ENCODE results near the gene PPHLN1. TPM values are rescaled to one million over a fixed set of nuclear protein-coding genes. Genes with fewer than 3 reads are reported as not detected.

Gene PPHLN1
- 48.5 TPM for polyA plus RNA-seq (2013, experiment 1 of 2; ENCODE audit: insufficient read length)
- 48.4 TPM for polyA plus RNA-seq (2013, experiment 2 of 2; ENCODE audit: insufficient read length)

DNA sequence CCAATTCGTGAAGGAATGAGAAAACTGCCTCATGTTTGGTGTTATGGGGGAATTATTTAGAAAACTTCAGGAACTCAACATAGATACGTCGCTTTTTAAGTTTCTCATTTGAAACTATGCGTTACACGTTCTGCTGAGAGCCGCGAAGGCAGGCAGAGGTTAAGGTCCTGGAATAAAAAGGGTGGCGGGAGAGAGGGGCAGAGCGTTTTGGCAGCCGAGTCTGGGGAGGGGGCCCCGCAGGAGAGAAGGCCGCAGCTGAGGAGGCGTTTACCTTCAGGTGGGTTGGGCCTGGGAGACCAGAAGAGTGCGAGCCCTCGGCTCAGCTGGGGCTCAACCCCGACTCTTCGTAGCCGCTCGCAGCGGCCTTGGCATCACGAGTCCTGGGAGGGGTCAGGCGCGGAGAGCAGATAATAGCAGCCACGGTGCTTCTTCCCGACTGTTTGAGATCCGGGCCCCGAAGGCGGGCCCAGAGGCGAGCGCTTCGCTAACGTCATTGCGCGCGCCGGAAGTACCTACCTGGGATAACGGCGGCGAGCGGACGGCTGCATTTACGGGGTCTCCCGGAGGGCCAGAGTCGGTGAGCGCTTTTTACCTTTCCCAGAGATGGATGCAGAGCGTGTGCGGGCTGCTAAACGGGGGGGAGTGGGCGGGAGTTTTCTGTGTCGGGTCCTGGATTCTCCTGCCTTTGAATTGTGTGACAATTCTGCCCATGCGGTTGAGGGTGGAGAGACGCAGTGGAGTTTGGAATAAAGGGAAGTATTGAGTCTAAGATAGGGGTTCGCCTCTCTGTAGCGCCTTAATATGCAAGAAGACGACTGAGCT is at the start of gene PPHLN1, which contains the start of gene ZCRB1:
Gene PPHLN1 (plus strand): TSS at position 515 of the 822 bp plus-strand sequence. CDS start 9,736 bp downstream, outside the sequence.
Gene ZCRB1 (minus strand): TSS at position 442 of the 822 bp plus-strand sequence. CDS start 1,992 bp downstream, outside the sequence.
- DNase-seq, result peak; percentile 79

- no peak for DNase-seq
Measured at GRCh38 chr12:42277396-42278127, 48.4 kb upstream of the PPHLN1 start.

- no peak for DNase-seq
Measured at GRCh38 chr12:42278128-42278510, 47.8 kb upstream of the PPHLN1 start.

DNA sequence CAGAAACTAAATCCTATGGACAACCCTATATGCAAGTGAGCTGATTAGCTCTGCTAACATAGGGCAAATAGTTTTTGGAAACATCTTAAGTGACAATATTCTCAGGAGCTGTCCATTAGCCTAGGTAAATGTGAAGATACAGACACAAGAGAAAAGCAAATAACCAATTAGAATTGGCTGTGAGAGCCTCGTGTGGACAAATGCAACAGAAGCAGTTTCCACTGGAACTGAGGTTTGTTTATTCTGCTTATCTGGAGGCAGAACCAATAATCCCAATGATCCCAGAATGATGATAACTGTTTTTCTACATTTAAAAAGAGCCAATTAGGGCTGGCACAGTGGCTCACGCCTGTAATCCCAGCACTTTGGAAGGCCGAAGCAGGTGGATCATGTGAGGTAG is 44.7 kb upstream of the PPHLN1 start:
- no peak for DNase-seq

- DNase-seq, result no peak
Measured at GRCh38 chr12:42281844-42282243, 44.1 kb upstream of the PPHLN1 start.

DNA sequence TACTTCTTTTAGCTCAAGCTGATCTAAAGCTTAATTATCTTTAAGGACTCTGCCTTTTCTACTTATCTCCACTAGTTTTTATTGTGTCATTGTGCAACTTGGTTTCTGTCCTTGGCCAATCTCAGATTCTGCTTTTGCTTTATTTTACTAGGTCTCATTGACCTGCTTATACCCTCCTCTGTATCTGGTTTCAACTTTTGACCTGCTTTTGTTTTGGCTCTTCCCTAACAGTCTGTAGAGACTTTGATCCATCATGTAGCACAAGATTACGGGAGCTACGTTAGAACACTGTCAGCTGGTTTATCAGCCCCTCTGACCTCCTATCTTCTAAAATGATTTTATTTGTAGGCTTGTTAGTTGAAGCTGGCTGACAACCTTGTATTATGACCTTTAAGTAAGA is 43.7 kb upstream of the PPHLN1 start:
- DNase-seq, result no peak

DNA sequence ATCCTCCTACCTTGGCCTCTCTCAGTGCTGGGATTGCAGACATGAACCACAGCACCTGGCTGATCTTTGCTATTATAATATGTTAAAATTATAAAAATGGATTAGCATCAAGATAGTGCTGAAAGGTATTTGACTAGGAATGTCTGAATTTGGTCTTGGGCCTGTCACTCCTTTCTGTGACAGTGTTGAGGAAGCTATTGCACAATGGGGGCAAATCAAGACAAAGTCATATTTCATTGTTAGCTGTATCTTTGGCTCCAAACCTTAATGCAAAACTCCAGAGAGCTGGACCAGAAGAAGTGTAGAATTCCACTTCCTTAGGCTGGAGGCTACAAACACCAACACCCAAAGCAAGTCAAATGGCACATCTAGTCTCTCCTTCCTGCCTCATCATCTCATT is 42.2 kb upstream of the PPHLN1 start:
- no peak for DNase-seq

DNA sequence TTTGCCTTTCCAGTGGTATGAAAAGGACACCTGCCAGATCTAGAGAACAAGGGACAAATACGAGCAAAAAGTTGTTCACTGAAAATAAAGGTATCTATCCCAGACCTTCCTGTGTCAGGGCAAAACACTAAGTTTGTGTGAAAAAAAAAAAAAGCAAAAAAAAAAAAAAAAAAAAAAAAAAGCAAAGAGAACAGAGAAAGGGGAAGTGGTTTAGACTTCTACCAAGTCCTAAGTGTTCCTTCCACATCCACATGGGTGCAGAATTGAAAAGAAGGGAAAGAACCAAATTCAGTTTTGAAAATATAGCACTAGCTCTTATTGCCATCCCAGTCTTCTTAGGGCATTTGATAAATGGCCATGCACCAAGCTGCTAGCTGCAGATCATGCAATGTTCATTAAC is 41.8 kb upstream of the PPHLN1 start:
- DNase-seq, result no peak

DNA sequence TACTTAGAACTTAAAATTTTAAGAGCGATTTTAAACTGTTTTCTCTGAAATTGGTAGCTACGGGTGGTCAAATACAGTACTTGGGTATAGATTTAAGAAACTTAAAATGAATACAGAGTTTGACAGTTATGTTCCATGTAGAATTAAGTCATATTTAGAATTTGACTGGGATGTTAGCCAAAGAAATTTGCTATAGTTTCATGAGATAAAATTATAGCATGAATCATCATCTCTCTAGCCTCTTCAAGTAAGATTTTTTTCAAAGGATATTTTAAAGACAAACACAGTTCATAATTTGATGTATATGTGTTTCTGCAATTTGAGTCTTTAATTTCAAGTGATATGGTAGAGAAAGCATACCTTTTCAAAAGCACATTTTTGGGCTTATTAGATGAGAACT is 41.1 kb upstream of the PPHLN1 start:
- DNase-seq, result peak; percentile 59

DNA sequence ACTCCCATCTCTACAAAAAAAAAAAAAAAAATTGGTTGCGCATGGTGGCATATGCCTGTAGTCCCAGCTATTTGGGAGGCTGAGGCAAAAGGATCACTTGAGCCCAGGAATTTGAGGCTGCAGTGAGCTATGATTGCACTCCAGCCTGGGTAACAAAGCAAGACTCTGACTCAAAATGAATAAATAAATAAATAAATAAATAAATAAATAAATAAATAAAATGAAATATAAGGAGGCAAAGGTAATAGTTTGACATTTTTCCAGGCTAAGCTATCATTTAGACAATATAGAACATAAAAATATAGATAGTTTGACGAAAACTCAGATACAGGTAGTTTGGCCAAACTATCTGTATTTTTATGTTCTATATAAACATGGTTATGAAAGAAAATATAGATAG is 40.5 kb upstream of the PPHLN1 start:
- DNase-seq, result no peak

DNA sequence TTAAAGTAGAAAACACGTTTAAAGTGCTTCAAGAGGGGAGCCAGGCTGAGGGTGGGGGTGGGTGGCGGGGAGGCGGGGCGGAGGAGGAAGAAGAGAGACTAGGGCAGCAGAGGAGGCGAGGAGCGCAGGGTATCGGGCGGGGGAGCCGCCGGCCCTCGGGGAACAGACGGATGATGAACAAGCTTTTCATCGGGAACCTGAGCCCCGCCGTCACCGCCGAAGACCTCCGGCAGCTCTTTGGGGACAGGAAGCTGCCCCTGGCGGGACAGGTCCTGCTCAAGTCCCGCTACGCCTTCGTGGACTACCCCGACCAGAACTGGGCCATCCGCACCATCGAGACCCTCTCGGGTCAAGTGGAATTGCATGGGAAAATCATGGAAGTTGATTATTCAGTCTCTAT is 39.2 kb upstream of the PPHLN1 start:
- no peak for DNase-seq

- no peak for DNase-seq
Measured at GRCh38 chr12:42288544-42288943, 37.4 kb upstream of the PPHLN1 start.

DNA sequence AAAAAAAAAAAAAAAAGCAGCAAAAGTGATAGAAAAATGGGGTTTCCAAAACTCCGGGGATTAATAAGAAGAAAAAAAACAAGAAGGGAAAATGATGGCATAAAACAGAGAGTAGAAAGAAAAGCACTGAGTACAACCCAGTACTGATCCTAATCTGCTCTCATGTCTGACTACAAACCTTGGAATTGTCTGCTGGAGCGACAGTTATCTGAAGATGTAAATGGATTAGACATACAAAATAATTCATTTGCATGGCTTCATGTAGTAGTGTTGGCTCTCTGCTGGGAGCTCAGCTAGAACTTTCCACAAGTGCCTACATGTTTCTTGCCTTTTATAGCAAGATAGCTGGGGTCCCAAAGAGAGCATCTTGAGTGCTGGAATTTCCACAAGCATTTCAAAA is 34.3 kb upstream of the PPHLN1 start:
- no peak for DNase-seq

- DNase-seq, result no peak
Measured at GRCh38 chr12:42296503-42297109, 29.4 kb upstream of the PPHLN1 start.

GRCh38 chr12:42298887-42299286 is 27.1 kb upstream of the PPHLN1 start:
- no peak for DNase-seq

- peak; percentile 59 for DNase-seq
Measured at GRCh38 chr12:42299392-42300308, 26.3 kb upstream of the PPHLN1 start.

GRCh38 chr12:42306297-42306696 is 19.7 kb upstream of the PPHLN1 start:
- no peak for DNase-seq

DNA sequence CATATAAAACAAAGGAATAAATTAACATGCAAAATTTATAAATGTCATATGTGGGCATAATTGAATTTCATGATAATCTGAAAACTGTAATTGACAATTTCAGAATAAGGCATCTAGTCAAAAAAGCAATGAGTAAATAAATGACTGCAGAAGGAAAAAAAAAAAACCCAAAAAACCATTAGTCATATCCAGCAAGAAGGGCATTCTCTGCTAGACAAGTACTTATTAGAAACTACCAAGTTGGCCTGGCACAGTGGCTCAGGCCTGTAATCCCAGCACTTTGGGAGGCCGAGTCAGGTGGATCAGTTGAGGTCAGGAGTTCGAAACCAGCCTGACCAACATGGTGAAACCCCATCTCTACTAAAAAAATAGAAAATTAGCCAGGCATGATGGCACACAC is 17.6 kb upstream of the PPHLN1 start:
- no peak for DNase-seq

DNA sequence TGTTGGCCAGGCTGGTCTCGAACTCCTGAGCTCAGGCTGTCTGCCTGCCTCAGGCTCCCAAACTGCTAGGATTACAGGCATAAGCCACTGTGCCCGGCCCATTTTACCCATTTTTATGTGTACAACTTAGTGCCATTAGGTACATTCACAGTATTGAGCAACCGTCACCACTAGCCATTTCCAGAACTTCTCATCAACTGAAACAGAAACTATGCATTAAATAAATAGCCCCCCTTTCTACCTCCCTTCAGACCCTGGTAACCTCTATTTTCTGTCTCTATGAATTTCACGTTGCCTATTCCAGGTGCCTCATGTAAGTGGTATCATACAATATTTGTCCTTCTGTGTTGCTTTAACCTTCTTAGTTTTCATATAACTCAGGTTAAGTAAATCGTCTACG is 16.0 kb upstream of the PPHLN1 start:
- no peak for DNase-seq

- no peak for DNase-seq
Measured at GRCh38 chr12:42315108-42315507, 10.9 kb upstream of the PPHLN1 start.

- DNase-seq, result no peak
Measured at GRCh38 chr12:42320796-42321195, 5.2 kb upstream of the PPHLN1 start.

- DNase-seq, result no peak
Measured at GRCh38 chr12:42322567-42322966, 3.4 kb upstream of the PPHLN1 start.
